ENCODE results near the gene FRMD8. TPM values are rescaled to one million over a fixed set of nuclear protein-coding genes. Genes with fewer than 3 reads are reported as not detected.

Gene FRMD8
- total and polyA plus RNA-seq, 2 donors from 2014 or later = 9.4 to 41.3 TPM

GRCh38 chr11:65456418-65456817 is 70.0 kb downstream of the FRMD8 start:
- Histone ChIP-seq H3K27me3 (ENCODE audit: control insufficient read depth, insufficient read depth, low read length) (no peaks in the 10 kb centered on the region), H3K27ac (ENCODE audit: low read depth in 2 of 2, low read length in 2 of 2) (no peak overlapping the region), H3K9ac (ENCODE audit: low read length in 3 of 3) (no peak overlapping the region), H3K9me3 (ENCODE audit: control insufficient read depth in 2 of 3, insufficient read depth in 1 of 3, low read length in 3 of 3) (no peaks in the 10 kb centered on the region), H3K36me3 (ENCODE audit: control insufficient read depth in 2 of 3, insufficient read depth in 3 of 3, low read length in 3 of 3) (no peaks in the 10 kb centered on the region), H3K4me3 (ENCODE audit: low read length in 3 of 3) (no peak overlapping the region), H3K4me1 (ENCODE audit: control insufficient read depth in 2 of 3, insufficient read depth in 2 of 3, low read depth in 1 of 3, low read length in 3 of 3) (peaks cover 0 to 5% (median 4%) of the 10 kb centered on the region in 3 donors)
- no peak for DNase-seq
- TF ChIP-seq CTCF (IDR thresholded peaks at IDR 0.05; ENCODE audit: borderline replicate concordance, extremely low read depth, insufficient read depth) = no peak
- intact Hi-C loops (cut with DNase I) = no loop called here
- no peak for FAIRE-seq

GRCh38 chr11:65459552-65459951 is 73.1 kb downstream of the FRMD8 start:
- TF ChIP-seq CTCF (IDR thresholded peaks at IDR 0.05; ENCODE audit: borderline replicate concordance, extremely low read depth, insufficient read depth) = no peak
- Histone ChIP-seq H3K9ac (ENCODE audit: low read length in 3 of 3) (no peak overlapping the region), H3K4me1 (ENCODE audit: control insufficient read depth in 2 of 3, insufficient read depth in 2 of 3, low read depth in 1 of 3, low read length in 3 of 3) (peaks cover 0 to 5% (median 4%) of the 10 kb centered on the region in 3 donors), H3K36me3 (ENCODE audit: control insufficient read depth in 2 of 3, insufficient read depth in 3 of 3, low read length in 3 of 3) (no peaks in the 10 kb centered on the region), H3K27ac (ENCODE audit: low read depth in 2 of 2, low read length in 2 of 2) (no peak overlapping the region), H3K9me3 (ENCODE audit: control insufficient read depth in 2 of 3, insufficient read depth in 1 of 3, low read length in 3 of 3) (no peaks in the 10 kb centered on the region), H3K27me3 (ENCODE audit: control insufficient read depth, insufficient read depth, low read length) (no peaks in the 10 kb centered on the region), H3K4me3 (ENCODE audit: low read length in 3 of 3) (no peak overlapping the region)
- intact Hi-C loops (cut with DNase I) = no loop called here
- DNase-seq (peak in 1 of 5 donors; percentile 46), FAIRE-seq (no peak)

Other genes starting within 250 kb of the FRMD8 start
- gene SPDYC, start 216.4 kb upstream of the FRMD8 start, total RNA-seq = not detected
- 0.43 TPM for gene SPDYC, start 216.4 kb upstream of the FRMD8 start, polyA plus RNA-seq (ENCODE audit: insufficient read depth, low read depth, low replicate concordance)
- gene CAPN1, start 204.7 kb upstream of the FRMD8 start, total RNA-seq = 328 TPM
- gene CAPN1, start 204.7 kb upstream of the FRMD8 start, polyA plus RNA-seq (ENCODE audit: insufficient read depth, low read depth, low replicate concordance) = 92.5 TPM
- 6.5 TPM for gene POLA2, start 124.7 kb upstream of the FRMD8 start, total RNA-seq
- 13.6 TPM for gene POLA2, start 124.7 kb upstream of the FRMD8 start, polyA plus RNA-seq (ENCODE audit: insufficient read depth, low read depth, low replicate concordance)
- gene CDC42EP2, start 71.8 kb upstream of the FRMD8 start, total RNA-seq = 13.7 TPM
- gene CDC42EP2, start 71.8 kb upstream of the FRMD8 start, polyA plus RNA-seq (ENCODE audit: insufficient read depth, low read depth, low replicate concordance) = 19.4 TPM
- gene DPF2, start 52.8 kb upstream of the FRMD8 start, total RNA-seq = 58.5 TPM
- gene DPF2, start 52.8 kb upstream of the FRMD8 start, polyA plus RNA-seq (ENCODE audit: insufficient read depth, low read depth, low replicate concordance) = 25.9 TPM
- 0.19 TPM for gene TIGD3, start 31.9 kb upstream of the FRMD8 start, total RNA-seq
- 0.95 TPM for gene TIGD3, start 31.9 kb upstream of the FRMD8 start, polyA plus RNA-seq (ENCODE audit: insufficient read depth, low read depth, low replicate concordance)
- gene SLC25A45, start 4.0 kb upstream of the FRMD8 start, total RNA-seq = 14.7 TPM
- gene SLC25A45, start 4.0 kb upstream of the FRMD8 start, polyA plus RNA-seq (ENCODE audit: insufficient read depth, low read depth, low replicate concordance) = 4.1 TPM
- gene NEAT1, start 36.2 kb downstream of the FRMD8 start, total RNA-seq = 1,006 TPM
- 595 TPM for gene NEAT1, start 36.2 kb downstream of the FRMD8 start, polyA plus RNA-seq (ENCODE audit: insufficient read depth, low read depth, low replicate concordance)
- gene MALAT1, start 112.4 kb downstream of the FRMD8 start, total RNA-seq = 15,262 TPM
- gene MALAT1, start 112.4 kb downstream of the FRMD8 start, polyA plus RNA-seq (ENCODE audit: insufficient read depth, low read depth, low replicate concordance) = 219 TPM
- 72.2 TPM for gene SCYL1, start 138.4 kb downstream of the FRMD8 start, total RNA-seq
- 78.9 TPM for gene SCYL1, start 138.4 kb downstream of the FRMD8 start, polyA plus RNA-seq (ENCODE audit: insufficient read depth, low read depth, low replicate concordance)
- gene LTBP3, start 171.7 kb downstream of the FRMD8 start, total RNA-seq = 165 TPM
- 61.6 TPM for gene LTBP3, start 171.7 kb downstream of the FRMD8 start, polyA plus RNA-seq (ENCODE audit: insufficient read depth, low read depth, low replicate concordance)
- 32.0 TPM for gene ZNRD2, start 183.8 kb downstream of the FRMD8 start, total RNA-seq
- 60.4 TPM for gene ZNRD2, start 183.8 kb downstream of the FRMD8 start, polyA plus RNA-seq (ENCODE audit: insufficient read depth, low read depth, low replicate concordance)
- gene FAM89B, start 185.9 kb downstream of the FRMD8 start, total RNA-seq = 36.7 TPM
- 33.5 TPM for gene FAM89B, start 185.9 kb downstream of the FRMD8 start, polyA plus RNA-seq (ENCODE audit: insufficient read depth, low read depth, low replicate concordance)
- gene EHBP1L1, start 189.4 kb downstream of the FRMD8 start, total RNA-seq = 95.4 TPM
- 20.5 TPM for gene EHBP1L1, start 189.4 kb downstream of the FRMD8 start, polyA plus RNA-seq (ENCODE audit: insufficient read depth, low read depth, low replicate concordance)
- 0.25 TPM for gene KCNK7, start 209.2 kb downstream of the FRMD8 start, total RNA-seq
- gene KCNK7, start 209.2 kb downstream of the FRMD8 start, polyA plus RNA-seq (ENCODE audit: insufficient read depth, low read depth, low replicate concordance) = not detected
- gene MAP3K11, start 227.6 kb downstream of the FRMD8 start, total RNA-seq = 89.1 TPM
- gene MAP3K11, start 227.6 kb downstream of the FRMD8 start, polyA plus RNA-seq (ENCODE audit: insufficient read depth, low read depth, low replicate concordance) = 55.7 TPM
- gene PCNX3, start 229.1 kb downstream of the FRMD8 start, total RNA-seq = 44.4 TPM
- gene PCNX3, start 229.1 kb downstream of the FRMD8 start, polyA plus RNA-seq (ENCODE audit: insufficient read depth, low read depth, low replicate concordance) = 13.6 TPM

All from kidney (tissue), 14 donors.